MM.1S (cell line): Measurements from ENCODE around the gene POLG.

ENCODE experiments used
- DNase-seq: peaks from one replicate; pipeline ENCODE4 v3.0.0-alpha.2; 2015
- H2AFZ ChIP-seq: fragments of 300-600 bp; sonication (generic); 2 replicates; pipeline ENCODE4 v1.6.0; 2016; ENCODE audit warnings: antibody characterized with exemption, low read length
- H3F3A ChIP-seq: fragments of 300-600 bp; sonication (generic); 2 replicates; pipeline ENCODE4 v1.6.1; 2016; ENCODE audit warnings: mild to moderate bottlenecking, antibody characterized with exemption, low read length, moderate library complexity, mixed read lengths; ENCODE audit not compliant: insufficient read depth
- H3K27ac ChIP-seq: fragments of 300-600 bp; sonication (generic); 2 replicates; pipeline ENCODE4 v1.5.1; 2016; ENCODE audit warnings: mild to moderate bottlenecking, low read length
- H3K27me3 ChIP-seq: fragments of 300-600 bp; sonication (generic); replicated peaks from 2 replicates; pipeline ENCODE4 v1.6.0; 2016; ENCODE audit warnings: low read length; ENCODE audit not compliant: insufficient read depth
- H3K36me3 ChIP-seq: fragments of 300-600 bp; sonication (generic); replicated peaks from 2 replicates; pipeline ENCODE4 v1.6.1; 2016; ENCODE audit warnings: mild to moderate bottlenecking, low read length, mixed read lengths; ENCODE audit not compliant: insufficient read depth
- H3K4me1 ChIP-seq: fragments of 300-600 bp; sonication (generic); 2 replicates; pipeline ENCODE4 v1.6.1; 2016; ENCODE audit warnings: low read length, mixed read lengths
- H3K4me2 ChIP-seq: fragments of 300-600 bp; sonication (generic); 2 replicates; pipeline ENCODE4 v1.6.0; 2016; ENCODE audit warnings: low read depth, low read length
- H3K4me3 ChIP-seq: fragments of 300-600 bp; sonication (generic); 2 replicates; pipeline ENCODE4 v1.5.1; 2016; ENCODE audit warnings: low read length, mixed read lengths
- H3K79me2 ChIP-seq: fragments of 300-600 bp; sonication (generic); 2 replicates; pipeline ENCODE4 v1.6.1; 2016; ENCODE audit warnings: mixed run types, low read length, mixed read lengths
- H3K9ac ChIP-seq: fragments of 300-600 bp; sonication (generic); 2 replicates; pipeline ENCODE4 v1.6.1; 2016; ENCODE audit warnings: low read length, mixed read lengths
- H3K9me2 ChIP-seq: fragments of 300-600 bp; sonication (generic); replicated peaks from 2 replicates; pipeline ENCODE4 v1.6.1; 2016; ENCODE audit warnings: mild to moderate bottlenecking, low read length, mixed read lengths; ENCODE audit not compliant: insufficient read depth
- H3K9me3 ChIP-seq: fragments of 300-600 bp; sonication (generic); replicated peaks from 2 replicates; pipeline ENCODE4 v1.6.1; 2016; ENCODE audit warnings: mild to moderate bottlenecking, low read length, mixed read lengths; ENCODE audit not compliant: insufficient read depth
- H4K20me1 ChIP-seq: fragments of 300-600 bp; sonication (generic); 2 replicates; pipeline ENCODE4 v1.6.1; 2016; ENCODE audit warnings: mild to moderate bottlenecking, low read length, moderate library complexity, mixed read lengths; ENCODE audit not compliant: insufficient read depth
- EZH2 ChIP-seq: fragments of 300-600 bp; sonication (generic); optimal IDR thresholded peaks from 2 replicates; pipeline ENCODE3; 2017; ENCODE audit warnings: low read depth, mild to moderate bottlenecking, antibody characterized with exemption, low read length, mixed read lengths
- EZH2phosphoT487 ChIP-seq: fragments of 300-600 bp; sonication (generic); IDR thresholded peaks from 2 replicates; pipeline ENCODE4 v1.6.1; 2018; ENCODE audit warnings: antibody characterized with exemption, low read length
- TF ChIP-seq, protein P1 (sequence below): fragments of 300-600 bp; sonication (generic); IDR thresholded peaks from 2 replicates; pipeline ENCODE4 v1.5.1; 2016; ENCODE audit warnings: antibody characterized with exemption, low read length, mixed read lengths

Gene POLG

DNA sequence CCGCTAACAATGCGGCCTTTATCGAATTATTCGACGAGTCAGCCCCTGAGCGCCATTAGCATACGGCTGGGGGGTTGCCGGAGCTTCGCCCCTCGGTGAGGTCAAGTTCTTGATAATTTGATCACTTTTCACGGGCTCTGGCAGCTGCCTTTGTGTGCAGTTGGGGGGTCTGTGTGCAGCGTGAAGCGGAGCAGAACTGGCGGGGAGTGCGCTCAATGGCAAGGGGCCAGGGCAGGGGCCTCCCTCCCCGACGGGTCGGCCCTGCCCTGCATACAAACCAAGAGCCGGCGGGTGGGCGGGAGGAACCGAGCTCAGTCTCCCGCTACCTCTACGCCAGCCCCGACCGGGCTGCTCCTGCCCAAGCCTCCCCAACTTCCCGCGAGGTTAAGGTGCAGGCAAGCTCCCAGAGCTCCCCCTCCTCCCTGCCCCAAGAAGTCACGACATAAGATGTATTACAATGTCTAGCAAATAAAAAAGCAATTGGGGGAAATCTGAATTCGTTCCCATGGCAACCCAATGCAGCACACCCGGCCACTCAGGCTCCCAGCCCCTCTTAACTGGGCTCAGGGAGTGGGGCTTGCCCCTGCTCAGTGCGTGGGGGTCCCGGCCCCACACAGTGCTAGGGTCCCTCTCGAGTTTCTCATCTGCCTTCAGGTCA, 34.1 kb upstream of the POLG start:
- no peaks in the 10 kb centered on the region for H3K79me2 ChIP-seq
- no peak overlapping the region for H3K9ac ChIP-seq
- no peak overlapping the region for H2AFZ ChIP-seq
- no peak overlapping the region for H3K4me3 ChIP-seq
- no peak for TF ChIP-seq EZH2
- no peak for TF ChIP-seq EZH2phosphoT487
- TF ChIP-seq, protein P1, sequence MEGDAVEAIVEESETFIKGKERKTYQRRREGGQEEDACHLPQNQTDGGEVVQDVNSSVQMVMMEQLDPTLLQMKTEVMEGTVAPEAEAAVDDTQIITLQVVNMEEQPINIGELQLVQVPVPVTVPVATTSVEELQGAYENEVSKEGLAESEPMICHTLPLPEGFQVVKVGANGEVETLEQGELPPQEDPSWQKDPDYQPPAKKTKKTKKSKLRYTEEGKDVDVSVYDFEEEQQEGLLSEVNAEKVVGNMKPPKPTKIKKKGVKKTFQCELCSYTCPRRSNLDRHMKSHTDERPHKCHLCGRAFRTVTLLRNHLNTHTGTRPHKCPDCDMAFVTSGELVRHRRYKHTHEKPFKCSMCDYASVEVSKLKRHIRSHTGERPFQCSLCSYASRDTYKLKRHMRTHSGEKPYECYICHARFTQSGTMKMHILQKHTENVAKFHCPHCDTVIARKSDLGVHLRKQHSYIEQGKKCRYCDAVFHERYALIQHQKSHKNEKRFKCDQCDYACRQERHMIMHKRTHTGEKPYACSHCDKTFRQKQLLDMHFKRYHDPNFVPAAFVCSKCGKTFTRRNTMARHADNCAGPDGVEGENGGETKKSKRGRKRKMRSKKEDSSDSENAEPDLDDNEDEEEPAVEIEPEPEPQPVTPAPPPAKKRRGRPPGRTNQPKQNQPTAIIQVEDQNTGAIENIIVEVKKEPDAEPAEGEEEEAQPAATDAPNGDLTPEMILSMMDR: no peak
- no peak overlapping the region for H3K27ac ChIP-seq
- H3F3A ChIP-seq: no peaks in the 10 kb centered on the region
- no peaks in the 10 kb centered on the region for H3K4me1 ChIP-seq
- H3K9me3 ChIP-seq: no peaks in the 10 kb centered on the region
- H3K9me2 ChIP-seq: no peaks in the 10 kb centered on the region
- no peak for DNase-seq
- H3K4me2 ChIP-seq: no peak overlapping the region
- H4K20me1 ChIP-seq: no peaks in the 10 kb centered on the region
- peaks cover 97% of the 10 kb centered on the region for H3K27me3 ChIP-seq
- no peaks in the 10 kb centered on the region for H3K36me3 ChIP-seq

DNA sequence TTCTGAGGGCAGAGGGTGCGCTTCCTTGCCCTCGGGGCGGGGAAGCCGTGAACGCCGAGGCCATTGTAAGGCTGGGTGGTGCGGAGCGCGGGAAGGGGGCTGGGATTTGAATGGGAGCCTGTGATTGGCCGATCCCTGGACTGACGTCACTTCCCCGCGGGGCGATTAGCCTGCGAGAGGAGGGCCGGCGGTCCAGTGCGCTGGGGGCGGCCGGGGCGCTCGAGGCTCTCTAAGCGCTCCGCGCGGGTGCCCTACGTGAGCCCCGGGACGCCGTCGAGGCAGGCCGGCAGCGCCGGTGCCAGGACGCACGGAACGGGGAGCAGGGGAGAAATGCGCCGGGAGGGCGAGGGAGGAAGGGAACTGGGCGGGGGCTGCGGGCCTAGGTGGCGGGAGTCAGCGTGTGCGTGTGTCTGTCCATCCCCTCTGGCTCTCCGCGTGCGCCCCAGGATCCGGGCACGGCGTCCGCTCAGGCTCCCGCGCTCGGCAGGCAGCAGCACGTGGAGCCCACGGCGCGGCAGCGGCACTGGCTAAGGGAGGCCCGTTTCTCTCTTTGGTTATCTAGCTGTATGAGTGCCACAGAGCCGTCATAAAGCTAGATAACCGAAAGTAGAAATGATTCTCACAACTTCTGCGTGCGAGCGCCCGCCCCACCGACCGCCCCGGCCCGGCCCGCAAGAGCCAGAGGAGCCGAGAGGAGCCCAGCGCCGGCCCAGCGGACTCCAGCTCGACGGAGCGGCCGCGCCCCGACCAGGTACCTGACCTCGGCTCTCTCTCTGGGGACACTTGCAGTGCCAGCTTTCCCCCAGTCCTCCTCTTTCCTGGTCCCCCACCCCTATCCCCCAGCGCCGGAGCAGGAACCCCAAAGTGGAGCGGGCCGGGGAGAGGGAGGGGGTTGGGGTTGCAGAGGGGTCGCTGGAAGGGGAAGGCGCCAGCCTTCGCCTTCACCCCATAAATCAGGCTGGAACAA, 33.1 kb upstream of the POLG start:
- Histone ChIP-seq H3K9me2 (no peaks in the 10 kb centered on the region), H2AFZ (no peak overlapping the region), H3K27ac (no peak overlapping the region), H3K9ac (no peak overlapping the region), H3F3A (no peaks in the 10 kb centered on the region), H3K9me3 (no peaks in the 10 kb centered on the region), H3K36me3 (no peaks in the 10 kb centered on the region), H3K4me2 (no peak overlapping the region), H3K4me1 (no peaks in the 10 kb centered on the region), H3K4me3 (no peak overlapping the region), H3K27me3 (peaks cover 97% of the 10 kb centered on the region), H4K20me1 (no peaks in the 10 kb centered on the region), H3K79me2 (no peaks in the 10 kb centered on the region)
- no peak for TF ChIP-seq EZH2
- TF ChIP-seq, protein P1: no peak
- no peak for TF ChIP-seq EZH2phosphoT487
- no peak for DNase-seq

DNA sequence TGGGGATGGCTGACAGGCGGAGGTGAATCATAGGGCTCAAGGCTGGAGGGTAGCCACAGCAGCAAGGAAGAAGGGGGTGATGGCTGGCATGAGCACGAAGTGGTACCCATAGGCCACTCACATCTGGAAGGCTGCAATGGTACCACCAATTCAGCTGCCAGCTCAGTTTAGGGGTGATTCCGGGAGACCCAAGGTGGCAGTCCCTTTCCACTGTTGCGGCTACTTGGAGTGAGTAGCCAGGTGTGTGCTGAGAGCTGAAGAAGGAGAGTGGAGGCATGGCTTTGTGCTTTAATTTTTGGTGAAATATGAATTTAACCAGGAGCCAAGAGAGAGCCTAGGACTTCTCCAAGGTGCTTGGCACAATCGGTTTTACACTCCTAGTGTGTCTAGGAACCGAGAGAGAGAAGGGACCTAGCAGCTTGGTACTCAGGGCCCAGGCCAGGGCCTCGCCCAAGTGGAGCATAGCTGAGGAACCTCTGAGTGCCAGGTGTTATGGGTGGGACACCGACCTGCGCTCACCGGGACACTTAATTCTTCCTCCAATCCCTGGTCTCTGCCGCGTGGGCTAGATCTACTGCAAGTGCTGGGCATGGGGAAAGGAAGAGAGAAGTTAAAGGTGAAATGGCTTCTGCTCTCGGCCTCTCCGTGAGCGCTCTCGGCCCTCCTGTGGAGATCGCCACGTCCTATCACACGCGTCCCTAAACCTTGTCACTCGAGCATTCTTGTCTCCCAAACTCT, 32.2 kb upstream of the POLG start:
- peaks cover 97% of the 10 kb centered on the region for H3K27me3 ChIP-seq

More for the DNA sequence above, 32.2 kb upstream of the POLG start:
- H2AFZ ChIP-seq: no peak overlapping the region
- H3K27ac ChIP-seq: no peak overlapping the region
- H3K4me2 ChIP-seq: no peak overlapping the region
- TF ChIP-seq EZH2phosphoT487: no peak
- TF ChIP-seq, protein P1: no peak
- TF ChIP-seq EZH2: no peak
- H3K9me2 ChIP-seq: no peaks in the 10 kb centered on the region
- H3K9ac ChIP-seq: no peak overlapping the region
- DNase-seq: no peak
- no peaks in the 10 kb centered on the region for H4K20me1 ChIP-seq
- no peaks in the 10 kb centered on the region for H3K36me3 ChIP-seq
- H3F3A ChIP-seq: no peaks in the 10 kb centered on the region
- no peaks in the 10 kb centered on the region for H3K79me2 ChIP-seq
- no peak overlapping the region for H3K4me3 ChIP-seq
- no peaks in the 10 kb centered on the region for H3K9me3 ChIP-seq
- H3K4me1 ChIP-seq: no peaks in the 10 kb centered on the region
